CD14-positive monocyte (primary cell): ENCODE results near the gene ITPR1. TPM values are rescaled to one million over a fixed set of nuclear protein-coding genes. Genes with fewer than 3 reads are reported as not detected.

Experiments
- DNase-seq, 3 donors: peaks; one replicate each; pipeline ENCODE4 v3.0.0-alpha.2; 2011 to 2022
- H2AFZ ChIP-seq: 2 replicates; pipeline ENCODE4 v1.6.0; 2012; ENCODE audit warnings: mild to moderate bottlenecking, low read depth, low read length, inconsistent platforms; ENCODE audit not compliant: insufficient read depth, poor library complexity, severe bottlenecking
- H3K27ac ChIP-seq, 2 donors: 1 replicate in 1 of 2; 2 replicates in 1 of 2; pipeline ENCODE4 v1.5.1; 2012 to 2013; ENCODE audit warnings: low read length in 2 of 2, control low read depth in 1 of 2, inconsistent platforms in 1 of 2, low read depth in 1 of 2, mild to moderate bottlenecking in 1 of 2
- H3K27me3 ChIP-seq, 2 donors: one replicate each; pipeline versions ENCODE4 v1.6.0 to v1.6.1; 2011 to 2013; ENCODE audit warnings: low read length in 2 of 2; ENCODE audit not compliant: control insufficient read depth in 2 of 2, insufficient read depth in 2 of 2
- H3K36me3 ChIP-seq, 2 donors: replicated peaks in 1 of 2; 1 replicate in 1 of 2; 2 replicates in 1 of 2; pipeline versions ENCODE4 v1.5.1 to v1.6.1; 2012 to 2013; ENCODE audit warnings: low read length in 2 of 2, control low read depth in 1 of 2, inconsistent platforms in 1 of 2, mild to moderate bottlenecking in 1 of 2; ENCODE audit not compliant: insufficient read depth in 2 of 2, control insufficient read depth in 1 of 2
- H3K4me1 ChIP-seq, 2 donors: 1 replicate in 1 of 2; 2 replicates in 1 of 2; pipeline versions ENCODE4 v1.5.1 to v1.6.1; 2012 to 2013; ENCODE audit warnings: low read length in 2 of 2, control low read depth in 1 of 2, inconsistent platforms in 1 of 2, mild to moderate bottlenecking in 1 of 2, moderate library complexity in 1 of 2; ENCODE audit not compliant: insufficient read depth in 2 of 2, control insufficient read depth in 1 of 2
- H3K4me2 ChIP-seq: replicated peaks from 2 replicates; pipeline ENCODE3; 2012; ENCODE audit warnings: low read length, moderate library complexity, mild to moderate bottlenecking; ENCODE audit not compliant: poor library complexity, severe bottlenecking; ENCODE audit errors: extremely low read depth
- H3K4me3 ChIP-seq, 3 experiments: fragments of 200-600 bp in 1 of 3; sonication (generic) in 1 of 3; replicated peaks in 1 of 3; 1 replicate in 2 of 3; 2 replicates in 1 of 3; pipeline ENCODE4 v1.5.1; 2011 to 2013; ENCODE audit warnings: low read length in 3 of 3, mild to moderate bottlenecking in 3 of 3, control low read depth in 2 of 3, low read depth in 2 of 3, inconsistent platforms in 1 of 3, moderate library complexity in 1 of 3
- H3K79me2 ChIP-seq: 2 replicates; pipeline ENCODE4 v1.6.0; 2012; ENCODE audit warnings: mild to moderate bottlenecking, control low read depth, inconsistent platforms, low read length, moderate library complexity; ENCODE audit not compliant: insufficient read depth
- H3K9ac ChIP-seq: 2 replicates; pipeline ENCODE4 v1.6.0; 2017; ENCODE audit warnings: low read length, mild to moderate bottlenecking; ENCODE audit not compliant: insufficient read depth, poor library complexity, severe bottlenecking
- H3K9me3 ChIP-seq, 2 donors: replicated peaks in 1 of 2; 1 replicate in 1 of 2; 2 replicates in 1 of 2; pipeline versions ENCODE4 v1.5.1 to v1.6.1; 2012 to 2013; ENCODE audit warnings: low read length in 2 of 2, control low read depth in 1 of 2; ENCODE audit not compliant: control insufficient read depth in 1 of 2, insufficient read depth in 1 of 2
- H4K20me1 ChIP-seq: 2 replicates; pipeline ENCODE4 v1.6.0; 2012; ENCODE audit warnings: mild to moderate bottlenecking, low read length, control low read depth, moderate library complexity; ENCODE audit not compliant: insufficient read depth
- H3K27ac Mint-ChIP-seq, 7 donors: one replicate each; pipeline ENCODE4 v1.8.0; 2020; ENCODE audit warnings: mild to moderate bottlenecking in 7 of 7, mixed read lengths in 7 of 7, moderate library complexity in 6 of 7, inconsistent platforms in 2 of 7
- H3K27me3 Mint-ChIP-seq, 3 donors: one replicate each; pipeline ENCODE4 v1.8.0; 2021 to 2022; ENCODE audit warnings: low read depth in 3 of 3, mild to moderate bottlenecking in 3 of 3, mixed read lengths in 3 of 3, moderate library complexity in 3 of 3, inconsistent platforms in 1 of 3
- H3K36me3 Mint-ChIP-seq, 2 donors: one replicate each; pipeline ENCODE4 v1.8.0; 2020; ENCODE audit warnings: mixed read lengths in 2 of 2, inconsistent platforms in 1 of 2, mild to moderate bottlenecking in 1 of 2
- H3K4me1 Mint-ChIP-seq: one replicate; pipeline ENCODE4 v1.8.0; 2020; ENCODE audit warnings: mild to moderate bottlenecking, mixed read lengths
- H3K4me3 Mint-ChIP-seq, 2 donors: one replicate each; pipeline ENCODE4 v1.8.0; 2020; ENCODE audit warnings: mild to moderate bottlenecking in 2 of 2, mixed read lengths in 2 of 2, moderate library complexity in 1 of 2
- H3K9me3 Mint-ChIP-seq, 7 donors: one replicate each; pipeline ENCODE4 v1.8.0; 2020 to 2022; ENCODE audit warnings: mixed read lengths in 7 of 7, mild to moderate bottlenecking in 6 of 7, moderate library complexity in 6 of 7, inconsistent platforms in 2 of 7
- CTCF ChIP-seq: fragments of 200-600 bp; IDR thresholded peaks from one replicate; pipeline ENCODE4 v1.8.0; 2022; ENCODE audit warnings: antibody characterized with exemption, mild to moderate bottlenecking
- WGBS: methylation state at CpG from one replicate; pipeline ENCODE4 v1.1.5; 2013; ENCODE audit warnings: missing lambda C conversion rate; ENCODE audit not compliant: insufficient coverage; 5-methylcytosine and 5-hydroxymethylcytosine counted together
- intact Hi-C, 2 donors: fragments of 100-400 bp; cut with micrococcal nuclease; formaldehyde crosslinking; loops; one replicate each; pipeline versions ENCODE4 v1.15.0 to v1.15.1; 2023
- polyA plus RNA-seq, 3 donors: library from polyadenylated mRNA; depleted of rRNA in 1 of 3; unstranded in 2 of 3; stranded (reverse) in 1 of 3; fragments of 300-500 nt in 2 of 3; fragments of >200 nt in 1 of 3; fragmentation: Illumina TruSeq in 2 of 3; gene quantifications; 1 replicate in 2 of 3; 2 replicates in 1 of 3; pipeline ENCODE4 v1.2.3, GENCODE V29; 2012 to 2021

Gene ITPR1
- polyA plus RNA-seq, 3 donors = 3.2 to 21.1 (median 7.1) TPM

- H3K4me1 ChIP-seq = peaks cover 6 to 13% of the 10 kb centered on the region in 2 donors
- no peaks in the 10 kb centered on the region for H3K27me3 ChIP-seq
- no peak overlapping the region for H3K9ac ChIP-seq
- DNase-seq = no peak
- intact Hi-C loops = no loop called here
- H2AFZ ChIP-seq = no peak overlapping the region
- H3K4me3 ChIP-seq = no peak overlapping the region
- no peaks in the 10 kb centered on the region for H3K9me3 ChIP-seq
- H3K27ac ChIP-seq = no peak overlapping the region
- H3K36me3 ChIP-seq = no peaks in the 10 kb centered on the region
- no peaks in the 10 kb centered on the region for H3K79me2 ChIP-seq
- Mint-ChIP-seq H3K27ac (no peak overlapping the region), H3K4me1 (peaks cover 15% of the 10 kb centered on the region), H3K4me3 (no peak overlapping the region), H3K36me3 (no peaks in the 10 kb centered on the region), H3K27me3 (peaks cover 0 to 3% (median 0%) of the 10 kb centered on the region in 3 donors), H3K9me3 (peaks cover 0 to 2% (median 0%) of the 10 kb centered on the region in 7 donors)
- H4K20me1 ChIP-seq = no peaks in the 10 kb centered on the region
- 100% methylated on average over 1 of the region's 3 CpGs for WGBS
- no peak overlapping the region for H3K4me2 ChIP-seq
- no peak for TF ChIP-seq CTCF
Measured at GRCh38 chr3:4885316-4885715, 392.2 kb downstream of the ITPR1 start.

- 98% methylated on average over 6 of the region's 7 CpGs for WGBS
Measured at GRCh38 chr3:4886448-4886847, 393.3 kb downstream of the ITPR1 start.

More at GRCh38 chr3:4886448-4886847, 393.3 kb downstream of the ITPR1 start:
- Mint-ChIP-seq H3K9me3 (peaks cover 0 to 2% (median 0%) of the 10 kb centered on the region in 7 donors), H3K27me3 (peaks cover 0 to 5% (median 0%) of the 10 kb centered on the region in 3 donors), H3K36me3 (no peaks in the 10 kb centered on the region), H3K4me3 (no peak overlapping the region), H3K27ac (no peak overlapping the region), H3K4me1 (peaks cover 15% of the 10 kb centered on the region)
- H3K9ac ChIP-seq = no peak overlapping the region
- no peaks in the 10 kb centered on the region for H3K9me3 ChIP-seq
- H3K27ac ChIP-seq = no peak overlapping the region
- H2AFZ ChIP-seq = no peak overlapping the region
- DNase-seq = no peak
- H3K79me2 ChIP-seq = no peaks in the 10 kb centered on the region
- H3K27me3 ChIP-seq = no peaks in the 10 kb centered on the region
- no peaks in the 10 kb centered on the region for H4K20me1 ChIP-seq
- no peaks in the 10 kb centered on the region for H3K36me3 ChIP-seq
- TF ChIP-seq CTCF = no peak
- H3K4me2 ChIP-seq = no peak overlapping the region
- no peak overlapping the region for H3K4me3 ChIP-seq
- intact Hi-C loops = no loop called here
- H3K4me1 ChIP-seq = peaks cover 6 to 13% of the 10 kb centered on the region in 2 donors
